Measurements from ENCODE around the gene GPR18. TPM values are rescaled to one million over a fixed set of nuclear protein-coding genes. Genes with fewer than 3 reads are reported as not detected.

The GPR18 gene
- total and polyA plus RNA-seq, 8 donors, result 0.17 to 0.65 (median 0.46) TPM; not detected in 1

DNA sequence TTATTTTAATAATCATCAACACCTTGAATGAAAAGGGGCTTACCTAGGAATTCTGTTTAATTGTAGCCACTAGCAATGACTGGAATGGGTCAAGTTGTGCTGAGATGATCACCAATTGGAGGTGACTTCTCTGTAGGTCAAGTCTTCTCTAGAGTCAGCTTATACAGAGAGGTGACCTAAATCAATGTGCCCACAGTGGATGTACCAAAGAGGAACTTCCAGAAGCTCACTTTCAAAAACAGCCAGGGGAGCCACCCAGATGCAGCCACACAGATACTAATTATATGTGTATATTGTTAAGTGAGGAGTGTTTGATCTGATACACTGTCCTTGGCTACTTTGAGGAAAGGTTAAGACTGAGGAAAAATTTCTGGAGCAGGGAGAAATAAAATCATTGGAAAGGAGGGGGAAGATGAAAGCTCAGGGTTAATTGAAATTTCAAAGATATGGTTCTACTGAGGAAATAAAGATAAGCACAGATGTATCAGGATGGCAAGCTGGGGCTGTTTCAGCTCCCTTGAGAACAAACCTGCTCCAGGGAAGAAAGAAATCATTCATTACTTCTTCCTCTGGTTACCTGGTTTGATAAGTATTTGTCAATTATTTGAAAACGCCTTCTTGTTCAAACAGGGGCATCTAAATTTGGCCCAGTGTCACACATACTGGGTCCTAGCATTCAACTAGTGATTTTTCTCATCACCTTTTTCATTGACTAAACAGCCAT, 43.9 kb upstream of the GPR18 start:
- H3K36me3 ChIP-seq, result no peaks in the 10 kb centered on the region
- peaks cover 0 to 54% of the 10 kb centered on the region in 2 donors for H3K4me1 ChIP-seq
- H3K27me3 ChIP-seq, result no peaks in the 10 kb centered on the region
- H3K9me3 ChIP-seq, result no peaks in the 10 kb centered on the region
- no peak for ATAC-seq
- no peak overlapping the region for H3K27ac ChIP-seq
- intact Hi-C loops (cut with DNase I), result no loop called here
- no peak for DNase-seq
- no peak overlapping the region for H3K4me3 ChIP-seq
- TF ChIP-seq, protein P1, sequence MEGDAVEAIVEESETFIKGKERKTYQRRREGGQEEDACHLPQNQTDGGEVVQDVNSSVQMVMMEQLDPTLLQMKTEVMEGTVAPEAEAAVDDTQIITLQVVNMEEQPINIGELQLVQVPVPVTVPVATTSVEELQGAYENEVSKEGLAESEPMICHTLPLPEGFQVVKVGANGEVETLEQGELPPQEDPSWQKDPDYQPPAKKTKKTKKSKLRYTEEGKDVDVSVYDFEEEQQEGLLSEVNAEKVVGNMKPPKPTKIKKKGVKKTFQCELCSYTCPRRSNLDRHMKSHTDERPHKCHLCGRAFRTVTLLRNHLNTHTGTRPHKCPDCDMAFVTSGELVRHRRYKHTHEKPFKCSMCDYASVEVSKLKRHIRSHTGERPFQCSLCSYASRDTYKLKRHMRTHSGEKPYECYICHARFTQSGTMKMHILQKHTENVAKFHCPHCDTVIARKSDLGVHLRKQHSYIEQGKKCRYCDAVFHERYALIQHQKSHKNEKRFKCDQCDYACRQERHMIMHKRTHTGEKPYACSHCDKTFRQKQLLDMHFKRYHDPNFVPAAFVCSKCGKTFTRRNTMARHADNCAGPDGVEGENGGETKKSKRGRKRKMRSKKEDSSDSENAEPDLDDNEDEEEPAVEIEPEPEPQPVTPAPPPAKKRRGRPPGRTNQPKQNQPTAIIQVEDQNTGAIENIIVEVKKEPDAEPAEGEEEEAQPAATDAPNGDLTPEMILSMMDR (IDR thresholded peaks at IDR 0.05), result no peak

DNA sequence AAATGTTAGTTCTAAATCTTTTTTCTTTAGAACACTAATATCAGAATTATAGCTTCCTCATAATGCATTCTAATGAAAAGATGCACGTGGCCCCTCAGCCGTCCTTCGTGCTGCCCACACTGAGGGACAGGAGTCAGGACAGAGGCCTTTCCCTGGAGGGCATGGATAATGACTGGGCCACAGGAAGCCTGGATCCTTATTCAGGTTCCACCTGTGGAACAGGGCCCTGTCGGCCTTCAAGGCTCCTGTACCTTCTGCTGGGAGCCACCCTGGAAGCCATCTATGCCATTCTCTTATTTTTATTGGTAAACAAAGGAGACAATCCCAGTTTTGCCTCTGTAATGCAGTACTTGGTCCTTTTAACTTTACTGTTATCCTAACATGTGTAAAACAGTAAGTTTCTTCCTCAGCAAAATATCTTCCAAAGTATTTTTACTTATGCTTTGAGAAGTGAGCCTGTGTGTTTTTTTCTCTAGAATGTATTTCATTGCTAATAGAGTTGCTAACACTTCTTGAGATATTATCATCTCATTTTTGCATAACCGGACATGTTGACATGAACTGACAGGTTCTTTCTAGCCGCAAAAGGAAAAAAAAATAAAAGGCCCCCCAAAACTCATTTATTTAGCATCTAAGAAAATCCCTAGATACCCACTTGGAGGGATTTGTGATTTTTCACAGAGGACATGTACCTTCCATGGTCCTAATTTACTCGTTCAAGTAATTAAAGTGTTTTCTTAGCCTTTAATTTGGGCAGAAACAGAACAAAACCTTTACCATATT, 43.1 kb upstream of the GPR18 start:
- H3K4me1 ChIP-seq, result peaks cover 0 to 56% of the 10 kb centered on the region in 2 donors
- H3K4me3 ChIP-seq, result no peak overlapping the region
- no peaks in the 10 kb centered on the region for H3K9me3 ChIP-seq
- TF ChIP-seq, protein P1 (IDR thresholded peaks at IDR 0.05), result no peak
- DNase-seq, result no peak
- ATAC-seq, result no peak
- intact Hi-C loops (cut with DNase I), result no loop called here
- H3K27me3 ChIP-seq, result no peaks in the 10 kb centered on the region
- H3K36me3 ChIP-seq, result no peaks in the 10 kb centered on the region
- no peak overlapping the region for H3K27ac ChIP-seq

DNA sequence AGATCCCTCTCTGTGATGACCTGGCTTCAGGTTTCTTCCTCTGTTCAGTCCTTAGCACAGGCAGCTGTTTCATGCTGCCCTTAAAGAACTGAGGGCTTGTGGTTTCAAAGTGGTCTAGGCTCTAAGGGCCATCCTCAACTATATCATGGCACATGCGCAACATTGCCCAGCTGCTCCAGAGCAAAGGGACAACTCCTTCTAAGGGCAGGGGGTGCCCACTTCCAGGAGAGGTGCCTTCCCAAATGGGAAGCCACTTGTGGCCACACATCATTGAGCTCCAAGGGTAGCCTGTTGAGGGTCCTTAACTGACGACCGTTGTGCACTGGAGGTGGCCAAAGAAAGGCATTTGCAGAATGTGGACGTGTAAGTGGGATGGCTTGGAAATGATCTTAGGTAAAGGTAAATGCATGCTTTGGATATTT, 41.8 kb upstream of the GPR18 start:
- Histone ChIP-seq H3K4me1 (peaks cover 0 to 65% of the 10 kb centered on the region in 2 donors), H3K4me3 (no peak overlapping the region), H3K27ac (no peak overlapping the region), H3K36me3 (peaks cover 0 to 8% of the 10 kb centered on the region in 2 donors), H3K9me3 (no peaks in the 10 kb centered on the region), H3K27me3 (no peaks in the 10 kb centered on the region)
- intact Hi-C loops (cut with DNase I), result no loop called here
- ATAC-seq (no peak), DNase-seq (no peak)
- TF ChIP-seq, protein P1 (IDR thresholded peaks at IDR 0.05), result no peak

DNA sequence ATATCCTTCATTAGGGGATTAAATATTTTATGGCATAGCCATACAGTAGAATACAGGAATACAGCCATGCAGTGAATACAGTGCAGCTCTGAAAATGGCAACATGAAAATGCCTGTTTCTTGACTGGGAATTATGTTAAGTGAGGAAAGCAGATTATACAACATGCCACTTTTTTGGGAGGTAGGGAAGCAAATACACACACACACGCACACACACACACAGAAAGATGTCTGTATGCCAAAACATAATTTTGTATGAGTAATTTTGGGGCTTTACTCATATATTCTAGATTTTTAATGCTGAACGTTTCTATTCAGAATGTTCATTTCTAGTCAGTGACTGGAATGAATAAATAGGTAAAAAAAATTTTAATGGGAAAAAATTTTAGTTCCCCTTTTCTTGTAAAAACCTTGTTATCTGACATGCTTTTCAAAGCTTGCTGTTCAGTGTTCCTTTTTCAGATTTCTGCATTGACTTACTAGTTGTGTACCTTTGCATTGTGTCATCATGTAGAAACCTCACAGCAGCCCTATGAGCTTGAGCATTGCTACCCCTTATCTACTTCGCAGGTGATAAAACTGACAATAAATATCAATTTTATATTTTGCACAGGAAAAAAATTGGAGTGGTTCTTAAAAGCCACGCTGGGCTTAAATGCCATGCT, 41.2 kb upstream of the GPR18 start:
- ATAC-seq, result no peak
- H3K36me3 ChIP-seq, result peaks cover 0 to 13% of the 10 kb centered on the region in 2 donors
- H3K9me3 ChIP-seq, result no peaks in the 10 kb centered on the region
- no peak for DNase-seq
- no peak overlapping the region for H3K4me3 ChIP-seq
- H3K4me1 ChIP-seq, result peaks cover 0 to 65% of the 10 kb centered on the region in 2 donors
- intact Hi-C loops (cut with DNase I), result no loop called here
- TF ChIP-seq, protein P1 (IDR thresholded peaks at IDR 0.05), result no peak
- no peak overlapping the region for H3K27ac ChIP-seq
- no peaks in the 10 kb centered on the region for H3K27me3 ChIP-seq

DNA sequence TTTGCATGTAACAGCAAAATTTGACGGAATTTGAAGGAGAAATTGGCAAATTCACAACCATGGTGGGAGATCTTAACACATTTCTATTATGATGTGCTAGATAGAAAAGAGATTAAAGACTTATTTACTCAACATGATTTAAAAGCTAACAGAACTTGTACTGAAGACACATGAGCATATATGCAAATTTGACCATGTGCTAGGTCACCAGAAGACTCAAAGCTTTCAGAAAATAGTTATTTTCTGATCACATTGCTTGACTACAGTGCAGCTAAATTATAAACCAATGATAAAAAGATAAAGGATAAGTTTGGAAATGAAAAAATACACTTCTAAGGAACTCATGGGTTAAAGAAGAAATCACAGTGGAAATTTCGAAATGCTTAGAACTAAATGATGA, 39.9 kb upstream of the GPR18 start:
- H3K27me3 ChIP-seq, result no peaks in the 10 kb centered on the region
- H3K9me3 ChIP-seq, result no peaks in the 10 kb centered on the region
- DNase-seq (no peak), ATAC-seq (no peak)
- H3K27ac ChIP-seq, result no peak overlapping the region
- H3K4me1 ChIP-seq, result peaks cover 0 to 61% of the 10 kb centered on the region in 2 donors
- TF ChIP-seq, protein P1 (IDR thresholded peaks at IDR 0.05), result no peak
- intact Hi-C loops (cut with DNase I), result no loop called here
- H3K36me3 ChIP-seq, result peaks cover 0 to 13% of the 10 kb centered on the region in 2 donors
- no peak overlapping the region for H3K4me3 ChIP-seq

Measured in left lung (tissue), 10 donors.